Progenitor cell of endocrine pancreas (in vitro differentiated cells): Measurements from ENCODE around the gene FNDC3B. TPM values are rescaled to one million over a fixed set of nuclear protein-coding genes. Genes with fewer than 3 reads are reported as not detected.

Experiments
- DNase-seq: peaks from one replicate; pipeline ENCODE4 v3.0.0; 2021; ENCODE audit warnings: low spot score; ENCODE audit not compliant: unreplicated experiment
- H3K27ac Mint-ChIP-seq: 2 replicates; pipeline ENCODE4 v1.8.0; 2021; ENCODE audit warnings: mild to moderate bottlenecking, moderate library complexity, mixed read lengths
- H3K27me3 Mint-ChIP-seq: 2 replicates; pipeline ENCODE4 v1.8.0; 2021; ENCODE audit warnings: mixed read lengths
- H3K36me3 Mint-ChIP-seq: 2 replicates; pipeline ENCODE4 v1.8.0; 2022; ENCODE audit warnings: mixed read lengths; ENCODE audit not compliant: insufficient read depth
- H3K4me1 Mint-ChIP-seq: 2 replicates; pipeline ENCODE4 v1.8.0; 2021; ENCODE audit warnings: low read depth, mixed read lengths
- H3K4me3 Mint-ChIP-seq: 2 replicates; pipeline ENCODE4 v1.8.0; 2021; ENCODE audit warnings: low read depth, mild to moderate bottlenecking, moderate library complexity, mixed read lengths
- H3K9me3 Mint-ChIP-seq: 2 replicates; pipeline ENCODE4 v1.8.0; 2021; ENCODE audit warnings: low read depth, mixed read lengths
- total RNA-seq: library from RNA; stranded (reverse); gene quantifications from 2 replicates; pipeline ENCODE4 v1.2.1, GENCODE V29; 2021
- TF ChIP-seq, protein P1 (sequence below): fragments of 200-600 bp; sonication (generic); IDR thresholded peaks from one replicate; pipeline ENCODE4 v1.5.0; 2021; ENCODE audit warnings: antibody characterized with exemption, mild to moderate bottlenecking; ENCODE audit not compliant: unreplicated experiment

Gene FNDC3B
- total RNA-seq, 1 donor from 2014 or later = 158 TPM

DNA sequence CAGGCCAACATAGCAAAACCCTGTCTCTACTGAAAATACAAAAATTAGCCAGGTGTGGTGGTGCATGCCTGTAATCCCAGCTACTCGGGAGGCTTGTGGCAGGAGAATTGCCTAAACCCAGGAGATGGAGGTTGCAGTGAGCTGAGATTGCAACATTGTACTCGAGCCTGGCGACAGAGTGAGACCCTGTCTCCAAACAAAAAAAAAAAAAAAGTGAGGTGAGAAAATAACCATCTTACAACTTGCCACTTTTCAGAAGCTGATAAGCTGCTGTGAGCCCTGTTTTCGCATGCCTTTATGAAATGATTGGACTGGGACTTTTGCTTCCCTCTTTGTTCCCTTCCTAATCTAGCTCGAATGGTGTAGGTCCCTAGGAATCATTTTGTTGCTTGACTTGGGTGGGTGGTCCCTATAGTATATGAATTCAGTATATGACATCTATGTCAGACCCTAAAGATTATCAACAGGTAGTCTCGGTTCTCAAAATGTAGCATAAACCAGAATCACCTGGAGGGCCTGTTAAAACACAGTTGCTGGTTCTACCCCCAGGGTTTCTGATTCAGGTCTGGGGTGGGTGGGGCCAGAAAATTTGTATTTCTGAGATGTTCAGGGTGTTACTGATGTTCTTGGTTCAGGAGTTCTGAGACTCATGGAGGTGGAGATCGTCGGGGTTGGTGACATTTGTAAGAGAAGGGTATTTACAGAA, 107.9 kb downstream of the FNDC3B start:
- Mint-ChIP-seq H3K9me3 (peaks cover 3% of the 10 kb centered on the region), H3K4me3 (no peak overlapping the region), H3K4me1 (peaks cover 50% of the 10 kb centered on the region)

DNA sequence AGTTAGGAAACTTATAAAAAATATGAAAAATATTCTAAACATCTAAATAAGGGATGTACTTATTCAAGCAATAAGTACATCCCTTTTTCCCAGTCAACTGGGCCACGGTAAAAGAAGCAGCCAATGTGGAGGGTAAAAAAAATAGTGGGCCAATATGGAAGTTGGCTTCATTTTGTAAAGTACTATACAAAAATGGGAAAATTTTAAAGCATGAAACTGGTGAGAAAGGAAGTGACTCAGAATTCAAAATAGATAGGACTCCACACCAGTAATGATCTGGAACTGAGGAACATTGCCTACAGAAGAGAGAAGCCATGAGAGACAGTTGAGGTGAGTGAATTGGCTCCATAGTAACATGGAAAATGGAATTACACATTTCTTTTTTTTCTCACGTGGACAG, 108.9 kb downstream of the FNDC3B start:
- TF ChIP-seq, protein P1, sequence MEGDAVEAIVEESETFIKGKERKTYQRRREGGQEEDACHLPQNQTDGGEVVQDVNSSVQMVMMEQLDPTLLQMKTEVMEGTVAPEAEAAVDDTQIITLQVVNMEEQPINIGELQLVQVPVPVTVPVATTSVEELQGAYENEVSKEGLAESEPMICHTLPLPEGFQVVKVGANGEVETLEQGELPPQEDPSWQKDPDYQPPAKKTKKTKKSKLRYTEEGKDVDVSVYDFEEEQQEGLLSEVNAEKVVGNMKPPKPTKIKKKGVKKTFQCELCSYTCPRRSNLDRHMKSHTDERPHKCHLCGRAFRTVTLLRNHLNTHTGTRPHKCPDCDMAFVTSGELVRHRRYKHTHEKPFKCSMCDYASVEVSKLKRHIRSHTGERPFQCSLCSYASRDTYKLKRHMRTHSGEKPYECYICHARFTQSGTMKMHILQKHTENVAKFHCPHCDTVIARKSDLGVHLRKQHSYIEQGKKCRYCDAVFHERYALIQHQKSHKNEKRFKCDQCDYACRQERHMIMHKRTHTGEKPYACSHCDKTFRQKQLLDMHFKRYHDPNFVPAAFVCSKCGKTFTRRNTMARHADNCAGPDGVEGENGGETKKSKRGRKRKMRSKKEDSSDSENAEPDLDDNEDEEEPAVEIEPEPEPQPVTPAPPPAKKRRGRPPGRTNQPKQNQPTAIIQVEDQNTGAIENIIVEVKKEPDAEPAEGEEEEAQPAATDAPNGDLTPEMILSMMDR = no peak
- no peak for DNase-seq
- Mint-ChIP-seq H3K27ac (peak overlapping the region; percentile 33), H3K27me3 (no peaks in the 10 kb centered on the region), H3K36me3 (peaks cover 16% of the 10 kb centered on the region), H3K4me3 (no peak overlapping the region), H3K9me3 (peaks cover 3% of the 10 kb centered on the region), H3K4me1 (peaks cover 57% of the 10 kb centered on the region)

More for the DNA sequence above, 107.9 kb downstream of the FNDC3B start:
- H3K27me3 Mint-ChIP-seq = no peaks in the 10 kb centered on the region
- TF ChIP-seq, protein P1 = no peak
- no peak for DNase-seq
- peak overlapping the region; percentile 90 for H3K27ac Mint-ChIP-seq
- H3K36me3 Mint-ChIP-seq = peaks cover 16% of the 10 kb centered on the region

DNA sequence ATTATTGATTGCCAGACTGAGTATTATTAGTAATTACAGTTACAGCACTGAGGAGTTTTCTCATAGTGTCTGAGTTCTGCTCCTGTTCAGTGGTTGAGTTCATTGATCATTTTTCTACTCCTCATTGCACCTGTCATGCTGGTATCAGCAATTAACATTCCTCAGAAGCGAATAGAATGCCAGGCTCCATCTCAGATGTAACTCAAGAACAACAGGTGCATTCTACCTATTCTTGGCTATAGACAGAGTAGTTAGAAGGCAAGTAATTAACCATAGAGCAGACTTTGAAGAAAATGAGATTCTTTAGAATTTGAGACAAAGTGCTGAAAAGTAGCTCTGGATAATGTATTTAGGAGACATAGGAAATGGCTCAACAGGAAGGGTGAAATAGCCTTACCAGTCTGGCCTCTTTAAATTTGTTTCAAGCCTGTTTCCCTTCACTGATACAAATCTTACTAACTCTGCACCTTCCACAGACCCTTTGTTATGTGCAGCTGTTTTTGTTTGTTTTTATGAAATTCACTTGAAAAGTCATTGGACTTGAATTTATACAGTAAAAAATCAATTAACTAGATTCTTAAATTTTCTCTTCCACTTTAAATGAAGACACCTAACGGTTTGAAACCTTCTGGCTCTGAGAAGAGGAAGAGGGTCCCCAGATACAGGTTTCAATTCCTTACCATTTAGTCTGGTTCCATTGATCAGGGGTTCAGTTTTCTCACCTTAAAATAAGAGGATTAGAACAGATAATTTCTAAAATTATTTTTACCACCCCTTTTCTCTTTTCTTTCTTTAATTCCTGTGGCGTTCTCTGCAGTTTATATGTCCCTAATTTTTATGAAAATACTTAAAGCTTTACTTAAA, 109.6 kb downstream of the FNDC3B start:
- Mint-ChIP-seq H3K27ac (peak overlapping the region; percentile 33), H3K9me3 (peaks cover 3% of the 10 kb centered on the region), H3K4me1 (peaks cover 60% of the 10 kb centered on the region), H3K4me3 (no peak overlapping the region), H3K36me3 (peaks cover 14% of the 10 kb centered on the region), H3K27me3 (no peaks in the 10 kb centered on the region)
- DNase-seq = no peak
- TF ChIP-seq, protein P1 = no peak

DNA sequence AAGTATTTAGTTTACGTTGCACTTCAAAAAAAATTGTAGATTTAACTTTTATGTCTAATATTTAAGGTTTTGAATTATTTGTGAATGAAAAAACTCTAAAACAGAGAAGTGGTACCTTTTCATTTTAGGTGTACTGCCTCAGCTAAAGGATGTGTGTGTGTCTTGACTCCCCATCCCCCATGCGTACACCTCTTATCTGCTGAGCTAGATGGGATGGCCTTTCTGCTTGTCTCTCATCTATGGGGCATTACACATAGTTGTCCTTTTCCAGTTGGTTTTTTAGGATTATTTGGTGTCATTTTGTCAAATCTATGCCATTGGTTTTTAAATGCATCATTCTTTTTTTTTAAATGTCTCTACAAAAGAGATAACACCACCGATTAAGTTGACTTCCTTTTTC, 110.9 kb downstream of the FNDC3B start:
- peaks cover 9% of the 10 kb centered on the region for H3K36me3 Mint-ChIP-seq
- H3K4me1 Mint-ChIP-seq = peaks cover 59% of the 10 kb centered on the region
- H3K4me3 Mint-ChIP-seq = no peak overlapping the region
- H3K27ac Mint-ChIP-seq = no peak overlapping the region
- TF ChIP-seq, protein P1 = no peak
- DNase-seq = no peak
- no peaks in the 10 kb centered on the region for H3K27me3 Mint-ChIP-seq
- H3K9me3 Mint-ChIP-seq = peaks cover 3% of the 10 kb centered on the region

DNA sequence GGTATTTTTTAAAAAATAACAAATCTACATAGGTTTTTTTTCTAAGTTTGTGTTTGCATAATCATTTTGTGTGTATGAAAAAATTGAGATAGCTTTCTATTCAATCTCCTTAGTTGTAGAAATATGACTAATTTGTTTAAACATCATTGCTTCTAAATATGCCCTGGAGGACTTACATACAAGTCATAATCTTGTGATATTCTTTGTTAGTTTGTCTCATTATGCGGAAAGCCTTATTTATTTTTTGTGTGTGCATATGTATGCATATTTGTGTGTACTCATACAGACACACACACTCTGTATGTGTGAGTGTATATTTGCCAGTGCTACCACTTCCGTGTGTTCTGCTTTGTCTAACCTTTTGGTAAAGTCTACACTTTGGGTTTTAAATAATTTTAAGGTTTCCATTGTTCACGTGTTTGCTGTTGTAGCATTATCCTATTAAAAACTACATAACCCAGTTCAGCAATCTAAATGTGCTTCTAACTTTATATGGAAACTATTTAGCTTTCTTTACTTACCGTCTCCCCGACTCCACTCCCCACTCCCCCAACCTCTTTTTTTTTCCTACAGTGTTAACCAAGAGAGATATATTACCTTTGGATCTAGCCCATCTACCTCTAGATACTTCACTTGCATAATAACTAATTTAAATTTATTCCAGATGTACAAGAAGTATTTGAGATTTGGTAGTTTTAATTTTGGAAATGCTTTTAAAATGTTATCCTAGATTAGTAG, 111.7 kb downstream of the FNDC3B start:
- peaks cover 3% of the 10 kb centered on the region for H3K9me3 Mint-ChIP-seq
- H3K36me3 Mint-ChIP-seq = peaks cover 6% of the 10 kb centered on the region
- peaks cover 63% of the 10 kb centered on the region for H3K4me1 Mint-ChIP-seq
- no peak overlapping the region for H3K4me3 Mint-ChIP-seq
- TF ChIP-seq, protein P1 = no peak
- H3K27ac Mint-ChIP-seq = peak overlapping the region; percentile 29
- no peak for DNase-seq
- no peaks in the 10 kb centered on the region for H3K27me3 Mint-ChIP-seq
